Natural killer cell (primary cell): ENCODE results near the gene CACNB3. TPM values are rescaled to one million over a fixed set of nuclear protein-coding genes. Genes with fewer than 3 reads are reported as not detected.

ENCODE experiments used
- ATAC-seq, 3 donors: fragments of 150-1000 bp in 2 of 3; fragments of 200-7000 bp in 1 of 3; cut with Tn5 transposase; 1 replicate in 1 of 3; 2 replicates in 2 of 3; pipeline ENCODE4 v1.10.0; 2021; ENCODE audit warnings: mild to moderate bottlenecking in 2 of 3, moderate library complexity in 2 of 3
- DNase-seq, 2 donors: peaks; one replicate each; pipeline versions ENCODE4 v3.0.0 to v3.0.0-alpha.2; 2013 to 2021; ENCODE audit warnings: mixed read lengths in 1 of 2
- H3K27ac ChIP-seq: one replicate; pipeline ENCODE4 v1.5.1; 2013; ENCODE audit warnings: mild to moderate bottlenecking, low read length
- H3K27me3 ChIP-seq: one replicate; pipeline ENCODE4 v1.6.1; 2013; ENCODE audit warnings: low read length; ENCODE audit not compliant: control insufficient read depth, insufficient read depth
- H3K36me3 ChIP-seq: one replicate; pipeline ENCODE4 v1.6.1; 2013; ENCODE audit warnings: low read length; ENCODE audit not compliant: control insufficient read depth, insufficient read depth
- H3K4me1 ChIP-seq: one replicate; pipeline ENCODE4 v1.6.1; 2013; ENCODE audit warnings: low read length; ENCODE audit not compliant: control insufficient read depth, insufficient read depth
- H3K4me3 ChIP-seq: one replicate; pipeline ENCODE4 v1.5.1; 2013; ENCODE audit warnings: low read length
- H3K9me3 ChIP-seq: one replicate; pipeline ENCODE4 v1.6.1; 2013; ENCODE audit warnings: low read length; ENCODE audit not compliant: control insufficient read depth, insufficient read depth
- H3K27ac Mint-ChIP-seq, 2 donors: one replicate each; pipeline ENCODE4 v1.8.0; 2022; ENCODE audit warnings: mild to moderate bottlenecking in 2 of 2, mixed read lengths in 2 of 2, moderate library complexity in 1 of 2
- H3K27me3 Mint-ChIP-seq, 2 donors: one replicate each; pipeline ENCODE4 v1.8.0; 2022; ENCODE audit warnings: low read depth in 2 of 2, mixed read lengths in 2 of 2
- H3K36me3 Mint-ChIP-seq: one replicate; pipeline ENCODE4 v1.8.0; 2022; ENCODE audit warnings: mixed read lengths
- H3K4me1 Mint-ChIP-seq, 2 donors: one replicate each; pipeline ENCODE4 v1.8.0; 2022; ENCODE audit warnings: mixed read lengths in 2 of 2
- H3K4me3 Mint-ChIP-seq: one replicate; pipeline ENCODE4 v1.8.0; 2022; ENCODE audit warnings: mild to moderate bottlenecking, moderate library complexity, mixed read lengths
- H3K9me3 Mint-ChIP-seq, 2 donors: one replicate each; pipeline ENCODE4 v1.8.0; 2022; ENCODE audit warnings: mixed read lengths in 2 of 2
- WGBS: methylation state at CpG from one replicate; pipeline ENCODE4 v1.1.7; 2013; ENCODE audit warnings: missing lambda C conversion rate; ENCODE audit not compliant: insufficient coverage; 5-methylcytosine and 5-hydroxymethylcytosine counted together
- intact Hi-C: fragments of 100-400 bp; cut with micrococcal nuclease; formaldehyde crosslinking; loops from one replicate; pipeline ENCODE4 v1.14.2; 2022
- total RNA-seq, 4 donors: library from RNA; stranded (reverse); fragments of 120-200 nt in 1 of 4; gene quantifications; one replicate each; pipeline versions ENCODE4 v1.2.3 to v1.2.4, GENCODE V29; 2013 to 2022
- TF ChIP-seq, protein P1 (sequence below): fragments of 200-600 bp; IDR thresholded peaks from one replicate; pipeline ENCODE4 v1.8.0; 2022; ENCODE audit warnings: antibody characterized with exemption

The CACNB3 gene
- total RNA-seq, 3 donors from 2014 or later (not counting 1 experiment from before 2014, with no cell fraction given), result 7.2 to 12.4 (median 12.2) TPM

- Histone ChIP-seq H3K4me1 (no peaks in the 10 kb centered on the region), H3K27me3 (no peaks in the 10 kb centered on the region), H3K27ac (no peak overlapping the region), H3K4me3 (no peak overlapping the region), H3K9me3 (no peaks in the 10 kb centered on the region), H3K36me3 (no peaks in the 10 kb centered on the region)
- Mint-ChIP-seq H3K4me3 (no peak overlapping the region), H3K4me1 (no peaks in the 10 kb centered on the region), H3K36me3 (no peaks in the 10 kb centered on the region), H3K27me3 (peaks cover 0 to 1% of the 10 kb centered on the region in 2 donors), H3K27ac (no peak overlapping the region), H3K9me3 (no peaks in the 10 kb centered on the region)
- ATAC-seq, result no peak
- intact Hi-C loops, result no loop called here
- DNase-seq, result no peak
- TF ChIP-seq, protein P1, sequence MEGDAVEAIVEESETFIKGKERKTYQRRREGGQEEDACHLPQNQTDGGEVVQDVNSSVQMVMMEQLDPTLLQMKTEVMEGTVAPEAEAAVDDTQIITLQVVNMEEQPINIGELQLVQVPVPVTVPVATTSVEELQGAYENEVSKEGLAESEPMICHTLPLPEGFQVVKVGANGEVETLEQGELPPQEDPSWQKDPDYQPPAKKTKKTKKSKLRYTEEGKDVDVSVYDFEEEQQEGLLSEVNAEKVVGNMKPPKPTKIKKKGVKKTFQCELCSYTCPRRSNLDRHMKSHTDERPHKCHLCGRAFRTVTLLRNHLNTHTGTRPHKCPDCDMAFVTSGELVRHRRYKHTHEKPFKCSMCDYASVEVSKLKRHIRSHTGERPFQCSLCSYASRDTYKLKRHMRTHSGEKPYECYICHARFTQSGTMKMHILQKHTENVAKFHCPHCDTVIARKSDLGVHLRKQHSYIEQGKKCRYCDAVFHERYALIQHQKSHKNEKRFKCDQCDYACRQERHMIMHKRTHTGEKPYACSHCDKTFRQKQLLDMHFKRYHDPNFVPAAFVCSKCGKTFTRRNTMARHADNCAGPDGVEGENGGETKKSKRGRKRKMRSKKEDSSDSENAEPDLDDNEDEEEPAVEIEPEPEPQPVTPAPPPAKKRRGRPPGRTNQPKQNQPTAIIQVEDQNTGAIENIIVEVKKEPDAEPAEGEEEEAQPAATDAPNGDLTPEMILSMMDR, result no peak
- WGBS, result 63% methylated on average over 1 of the region's 3 CpGs
Measured at GRCh38 chr12:48779869-48780268, 38.4 kb upstream of the CACNB3 start.

- H3K27me3 ChIP-seq, result no peaks in the 10 kb centered on the region
- WGBS, result 86% methylated on average over 11 of the region's 11 CpGs
- Mint-ChIP-seq H3K4me3 (no peak overlapping the region), H3K27me3 (peaks cover 0 to 4% of the 10 kb centered on the region in 2 donors), H3K36me3 (no peaks in the 10 kb centered on the region), H3K4me1 (no peaks in the 10 kb centered on the region), H3K9me3 (no peaks in the 10 kb centered on the region), H3K27ac (no peak overlapping the region)
- intact Hi-C loops, result no loop called here
- no peaks in the 10 kb centered on the region for H3K4me1 ChIP-seq
- H3K36me3 ChIP-seq, result no peaks in the 10 kb centered on the region
- TF ChIP-seq, protein P1, result no peak
- ATAC-seq (no peak), DNase-seq (no peak)
- no peaks in the 10 kb centered on the region for H3K9me3 ChIP-seq
- no peak overlapping the region for H3K27ac ChIP-seq
- no peak overlapping the region for H3K4me3 ChIP-seq
Measured at GRCh38 chr12:48780381-48781025, 37.8 kb upstream of the CACNB3 start.

DNA sequence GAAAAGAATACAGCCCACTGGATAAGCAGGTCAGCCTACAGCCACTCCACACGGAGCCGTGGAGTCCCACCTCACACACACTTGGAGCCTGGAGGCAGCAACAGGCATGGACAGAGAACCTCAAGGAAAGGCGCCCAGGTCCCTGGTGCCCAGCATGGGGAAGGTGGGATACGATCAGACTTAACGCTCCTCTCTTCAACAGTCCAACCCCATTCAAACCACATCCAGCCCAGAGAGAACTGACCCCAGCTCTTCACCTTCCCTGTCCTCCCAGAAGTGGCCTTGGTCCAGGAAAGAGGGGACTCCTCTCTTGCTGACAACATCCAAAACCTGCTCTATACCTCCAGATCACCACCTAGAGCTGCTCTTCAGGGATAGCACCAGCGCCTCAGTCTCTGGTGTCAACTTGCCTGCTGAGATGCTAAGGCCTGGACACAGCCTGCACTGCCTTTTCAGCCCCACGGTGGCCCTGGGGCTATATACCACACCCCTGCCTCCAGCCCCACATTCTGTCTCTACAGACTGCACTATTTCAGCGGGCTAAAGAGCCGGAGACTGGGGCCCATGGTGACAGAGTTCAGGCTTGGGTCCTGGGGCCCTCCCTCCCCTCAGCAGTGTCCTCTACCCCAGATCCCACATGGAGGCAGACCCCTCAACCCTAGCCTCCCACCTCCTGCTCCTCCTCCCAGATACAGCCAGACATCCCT lies 36.4 kb upstream of the CACNB3 start:
- ATAC-seq, result no peak
- no peaks in the 10 kb centered on the region for H3K27me3 ChIP-seq
- no peak overlapping the region for H3K27ac ChIP-seq
- H3K36me3 ChIP-seq, result no peaks in the 10 kb centered on the region
- Mint-ChIP-seq H3K36me3 (no peaks in the 10 kb centered on the region), H3K27ac (no peak overlapping the region), H3K27me3 (peaks cover 0 to 10% of the 10 kb centered on the region in 2 donors), H3K4me1 (no peaks in the 10 kb centered on the region), H3K9me3 (no peaks in the 10 kb centered on the region), H3K4me3 (no peak overlapping the region)
- TF ChIP-seq, protein P1, result no peak
- intact Hi-C loops, result no loop called here
- H3K4me1 ChIP-seq, result no peaks in the 10 kb centered on the region
- H3K9me3 ChIP-seq, result no peaks in the 10 kb centered on the region
- no peak for DNase-seq
- no peak overlapping the region for H3K4me3 ChIP-seq
- 87% methylated on average over 9 of the region's 9 CpGs for WGBS
